ENCODE data around the gene NMS.

GRCh38 chr2:100470898-100471514 lies 724 bp downstream of the NMS start:
- TF ChIP-seq, protein P1, sequence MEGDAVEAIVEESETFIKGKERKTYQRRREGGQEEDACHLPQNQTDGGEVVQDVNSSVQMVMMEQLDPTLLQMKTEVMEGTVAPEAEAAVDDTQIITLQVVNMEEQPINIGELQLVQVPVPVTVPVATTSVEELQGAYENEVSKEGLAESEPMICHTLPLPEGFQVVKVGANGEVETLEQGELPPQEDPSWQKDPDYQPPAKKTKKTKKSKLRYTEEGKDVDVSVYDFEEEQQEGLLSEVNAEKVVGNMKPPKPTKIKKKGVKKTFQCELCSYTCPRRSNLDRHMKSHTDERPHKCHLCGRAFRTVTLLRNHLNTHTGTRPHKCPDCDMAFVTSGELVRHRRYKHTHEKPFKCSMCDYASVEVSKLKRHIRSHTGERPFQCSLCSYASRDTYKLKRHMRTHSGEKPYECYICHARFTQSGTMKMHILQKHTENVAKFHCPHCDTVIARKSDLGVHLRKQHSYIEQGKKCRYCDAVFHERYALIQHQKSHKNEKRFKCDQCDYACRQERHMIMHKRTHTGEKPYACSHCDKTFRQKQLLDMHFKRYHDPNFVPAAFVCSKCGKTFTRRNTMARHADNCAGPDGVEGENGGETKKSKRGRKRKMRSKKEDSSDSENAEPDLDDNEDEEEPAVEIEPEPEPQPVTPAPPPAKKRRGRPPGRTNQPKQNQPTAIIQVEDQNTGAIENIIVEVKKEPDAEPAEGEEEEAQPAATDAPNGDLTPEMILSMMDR (IDR thresholded peaks at IDR 0.05), result no peak
- TF ChIP-seq EP300 (IDR thresholded peaks at IDR 0.05) (no peak), POLR2A (IDR thresholded peaks at IDR 0.05) (no peak)

Measured in tibial nerve (tissue), 4 donors.